Activated CD8-positive, alpha-beta memory T cell treated with anti-CD3 and anti-CD28 coated beads for 4 hours (primary cell): ENCODE measurements around the gene GPRIN2.
"Not testable (repeated sequence)": the region's sequence is repeated elsewhere in the genome, so short reads cannot be mapped to it uniquely, and the experiment has no call there.

Experiments used
- DNase-seq, 2 donors: peaks; one replicate each; pipeline ENCODE4 v3.0.0-alpha.2; 2020; ENCODE audit warnings: low read depth in 2 of 2

GPRIN2 gene

DNA sequence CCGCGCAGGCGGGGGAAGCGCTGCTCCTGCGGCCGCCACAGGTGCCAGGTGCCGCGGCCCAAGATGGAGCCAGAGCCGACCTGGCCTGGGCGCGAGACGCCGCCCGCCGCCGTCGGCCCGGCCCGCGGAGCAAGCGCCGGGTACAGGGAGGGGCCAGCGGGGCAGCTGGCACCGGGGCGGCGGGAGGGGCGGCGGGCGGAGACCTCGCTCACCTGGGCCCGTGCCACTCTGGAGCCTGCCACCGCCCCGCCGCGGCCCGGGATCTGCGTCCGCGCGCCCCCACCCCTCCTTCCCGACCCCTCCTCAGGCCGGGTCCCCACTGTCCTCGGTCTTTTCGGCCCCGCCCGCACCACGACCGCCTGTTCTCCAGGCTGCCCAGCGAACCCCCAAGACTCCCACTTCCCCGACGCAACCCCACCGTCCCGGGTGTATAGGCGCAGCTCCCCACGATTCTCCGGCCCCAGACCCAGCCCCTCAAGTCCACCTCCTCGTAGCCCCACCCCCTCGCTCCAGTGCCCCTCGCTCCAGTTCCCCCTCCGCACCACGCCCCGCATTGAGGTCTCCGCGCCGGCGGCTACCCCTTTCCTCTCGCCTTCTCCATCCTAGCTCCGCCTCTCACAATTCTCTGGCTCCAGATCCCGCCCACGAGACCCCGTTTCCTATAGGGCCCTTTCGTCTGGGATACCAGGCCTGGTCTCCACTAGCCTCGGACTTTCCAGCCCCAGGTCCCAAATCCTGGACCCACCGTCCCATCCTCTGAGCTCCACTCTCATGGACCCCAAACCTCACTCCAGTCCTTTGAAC lies at the start of gene GPRIN2:
TSS of gene GPRIN2 (minus strand) at position 144 of the 804 bp plus-strand sequence. CDS start 5,922 bp downstream, outside the sequence.
- DNase-seq, result no peak

DNA sequence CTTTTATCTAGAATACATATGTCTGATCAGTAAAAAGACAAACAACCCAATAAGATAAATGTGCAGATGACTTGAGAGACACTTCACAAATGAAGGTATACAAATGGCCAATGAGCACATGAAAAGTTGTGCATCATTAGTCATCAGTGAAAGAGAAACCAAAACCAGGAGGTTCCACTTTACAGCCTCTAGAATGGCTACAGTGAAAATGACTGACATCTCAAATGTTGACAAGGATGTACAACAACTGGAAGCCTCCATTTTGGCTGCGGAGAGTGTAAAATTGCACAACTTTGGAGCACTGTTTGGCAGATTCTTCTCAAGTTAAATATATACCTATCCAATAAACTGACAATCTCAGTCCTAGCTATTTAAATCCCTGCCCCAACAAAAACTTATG lies 44.1 kb upstream of the GPRIN2 start:
- DNase-seq, result not testable (repeated sequence)

- not testable (repeated sequence) for DNase-seq
These were observed 41.3 kb upstream of the GPRIN2 start for GRCh38 chr10:46597616-46598246.

GRCh38 chr10:46596570-46596969 lies 40.1 kb upstream of the GPRIN2 start:
- DNase-seq, result not testable (repeated sequence)

- not testable (repeated sequence) for DNase-seq
These were observed 38.1 kb upstream of the GPRIN2 start for GRCh38 chr10:46594453-46595063.

GRCh38 chr10:46593307-46593706 lies 36.8 kb upstream of the GPRIN2 start:
- DNase-seq, result not testable (repeated sequence)

DNA sequence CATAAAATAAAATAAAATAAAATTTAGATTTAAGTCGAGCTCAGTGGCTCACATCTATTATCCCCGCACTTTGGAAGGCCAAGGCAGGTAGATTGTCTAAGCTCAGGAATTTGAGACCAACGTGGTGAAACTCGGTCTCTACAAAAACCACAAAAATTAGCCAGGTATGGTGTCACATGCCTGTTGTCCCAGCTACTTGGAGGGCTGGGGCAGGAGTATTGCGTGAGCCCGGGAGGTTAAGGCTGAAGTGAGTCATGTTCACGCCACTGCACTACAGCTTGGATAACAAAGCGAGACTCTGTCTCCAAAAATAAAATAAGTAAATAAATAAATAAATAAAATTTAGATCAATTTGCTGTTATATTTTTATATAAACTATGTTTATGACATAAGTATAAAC lies 34.6 kb upstream of the GPRIN2 start:
- DNase-seq, result not testable (repeated sequence)

- not testable (repeated sequence) for DNase-seq
These were observed 33.1 kb upstream of the GPRIN2 start for GRCh38 chr10:46589589-46589988.

- not testable (repeated sequence) for DNase-seq
These were observed 31.8 kb upstream of the GPRIN2 start for GRCh38 chr10:46588221-46588620.

- DNase-seq, result not testable (repeated sequence)
These were observed 31.1 kb upstream of the GPRIN2 start for GRCh38 chr10:46587546-46587945.

GRCh38 chr10:46585246-46585645 lies 28.8 kb upstream of the GPRIN2 start:
- not testable (repeated sequence) for DNase-seq

- DNase-seq, result not testable (repeated sequence)
These were observed 27.7 kb upstream of the GPRIN2 start for GRCh38 chr10:46584196-46584595.

GRCh38 chr10:46582568-46582967 lies 26.1 kb upstream of the GPRIN2 start:
- DNase-seq, result not testable (repeated sequence)

DNA sequence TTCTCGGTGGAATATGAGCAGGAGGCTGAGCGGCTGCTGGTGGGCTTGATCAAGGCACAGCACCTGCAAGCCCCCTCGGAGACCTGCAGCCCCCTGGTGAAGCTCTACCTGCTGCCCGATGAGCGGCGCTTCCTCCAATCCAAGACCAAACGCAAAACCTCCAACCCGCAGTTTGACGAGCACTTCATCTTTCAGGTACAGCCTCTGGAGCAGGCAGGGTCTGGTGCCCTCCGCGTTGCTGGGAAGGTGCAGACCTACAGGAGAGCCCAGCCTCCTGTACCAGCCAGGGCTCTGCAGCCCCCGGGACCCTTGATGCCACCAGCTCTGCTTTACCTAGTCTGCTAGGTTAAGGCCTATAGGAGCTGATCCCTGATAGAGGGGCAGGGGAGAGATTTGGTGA lies 25.5 kb upstream of the GPRIN2 start:
- DNase-seq, result not testable (repeated sequence)

GRCh38 chr10:46579378-46579777 lies 22.9 kb upstream of the GPRIN2 start:
- DNase-seq, result not testable (repeated sequence)

GRCh38 chr10:46578474-46579178 lies 22.2 kb upstream of the GPRIN2 start, which contains the start of gene SYT15:
Gene SYT15 (plus strand): TSS chr10:46579128. CDS start chr10:46579169, 41 bp downstream.
- not testable (repeated sequence) for DNase-seq

- DNase-seq, result not testable (repeated sequence)
These were observed 21.4 kb upstream of the GPRIN2 start for GRCh38 chr10:46577624-46578473.

DNA sequence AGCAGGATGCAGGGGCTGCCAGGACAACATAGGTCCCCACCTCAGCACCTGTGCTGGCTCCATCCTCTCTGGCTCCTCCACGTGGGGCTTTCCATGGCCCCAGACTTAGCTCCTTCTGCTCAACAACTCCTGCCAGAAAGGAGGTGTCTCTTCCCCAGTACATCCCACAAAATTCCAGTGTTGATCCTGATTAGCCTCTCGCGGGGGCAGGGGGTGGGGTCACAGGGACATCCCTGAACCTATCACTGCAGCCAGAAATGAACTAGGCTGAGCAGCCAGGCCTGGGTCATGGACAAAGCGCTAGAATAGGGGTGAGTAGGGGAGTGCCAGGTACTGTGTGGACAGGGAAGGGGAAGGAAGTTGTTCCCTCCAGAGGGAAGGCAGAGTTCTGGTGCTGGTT lies 17.4 kb upstream of the GPRIN2 start:
- DNase-seq, result not testable (repeated sequence)

GRCh38 chr10:46573314-46573713 lies 16.9 kb upstream of the GPRIN2 start:
- DNase-seq, result not testable (repeated sequence)

DNA sequence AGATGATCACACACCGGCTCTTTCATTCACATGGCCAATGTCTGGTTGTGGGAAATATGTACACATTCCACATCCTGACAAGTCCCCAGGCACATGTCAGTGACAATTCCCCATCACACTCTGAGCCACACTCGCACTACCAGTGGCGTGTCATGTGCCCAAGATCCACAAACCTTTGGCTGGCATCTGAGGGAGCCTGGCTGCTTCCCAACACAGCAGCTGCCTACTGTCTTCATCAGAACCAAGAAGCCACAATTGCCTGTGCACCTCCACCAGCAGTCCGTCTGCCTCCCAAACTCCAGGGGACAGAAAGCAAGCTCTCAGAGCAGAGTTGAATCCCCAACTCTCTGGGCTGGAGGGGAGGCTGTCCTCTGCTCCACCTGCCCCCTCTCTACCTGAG lies 16.3 kb upstream of the GPRIN2 start:
- not testable (repeated sequence) for DNase-seq

DNA sequence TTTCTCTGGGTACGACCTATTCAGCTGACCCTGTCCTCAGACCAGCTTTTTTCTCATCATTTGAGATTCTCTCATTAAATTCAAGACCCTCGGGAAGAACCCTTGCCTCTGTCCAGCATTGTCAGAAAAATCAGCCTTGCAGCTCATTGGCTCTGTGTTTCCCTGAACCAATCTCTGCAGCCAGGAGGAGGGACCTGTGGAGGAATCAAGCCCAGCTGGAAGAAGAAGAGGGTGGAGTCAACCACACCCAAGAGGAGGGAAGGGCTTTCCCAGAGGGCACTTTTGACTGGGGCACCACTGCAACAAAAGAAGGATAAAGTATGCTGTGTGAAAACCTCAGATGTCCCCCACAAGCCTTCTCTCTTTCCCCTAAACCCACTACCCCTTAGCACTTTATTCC lies 14.2 kb upstream of the GPRIN2 start:
- DNase-seq, result not testable (repeated sequence)
